Measurements from ENCODE around the gene BANK1. TPM values are rescaled to one million over a fixed set of nuclear protein-coding genes. Genes with fewer than 3 reads are reported as not detected.

The BANK1 gene
- total RNA-seq, 1 donor from 2014 or later = 1.5 TPM

DNA sequence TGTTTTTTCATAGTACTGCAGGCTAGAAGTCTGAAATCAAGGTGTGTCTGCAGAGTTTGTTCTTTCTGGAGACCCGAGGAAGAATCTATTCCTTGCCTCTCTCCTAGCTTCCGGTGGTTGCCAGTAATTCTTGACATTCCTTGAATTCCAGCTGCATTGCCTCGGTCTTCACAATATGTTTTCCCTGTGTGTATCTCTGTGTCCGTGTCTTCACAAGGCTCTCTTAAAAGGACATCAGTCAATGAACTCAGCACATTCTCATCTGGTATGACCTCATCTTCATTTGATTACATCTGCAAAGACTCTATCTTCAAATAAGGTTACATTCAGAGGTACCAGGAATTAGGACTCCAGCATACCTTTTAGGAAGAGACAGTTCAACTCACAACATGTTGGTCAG, 163.4 kb downstream of the BANK1 start:
- TF ChIP-seq, protein P1, sequence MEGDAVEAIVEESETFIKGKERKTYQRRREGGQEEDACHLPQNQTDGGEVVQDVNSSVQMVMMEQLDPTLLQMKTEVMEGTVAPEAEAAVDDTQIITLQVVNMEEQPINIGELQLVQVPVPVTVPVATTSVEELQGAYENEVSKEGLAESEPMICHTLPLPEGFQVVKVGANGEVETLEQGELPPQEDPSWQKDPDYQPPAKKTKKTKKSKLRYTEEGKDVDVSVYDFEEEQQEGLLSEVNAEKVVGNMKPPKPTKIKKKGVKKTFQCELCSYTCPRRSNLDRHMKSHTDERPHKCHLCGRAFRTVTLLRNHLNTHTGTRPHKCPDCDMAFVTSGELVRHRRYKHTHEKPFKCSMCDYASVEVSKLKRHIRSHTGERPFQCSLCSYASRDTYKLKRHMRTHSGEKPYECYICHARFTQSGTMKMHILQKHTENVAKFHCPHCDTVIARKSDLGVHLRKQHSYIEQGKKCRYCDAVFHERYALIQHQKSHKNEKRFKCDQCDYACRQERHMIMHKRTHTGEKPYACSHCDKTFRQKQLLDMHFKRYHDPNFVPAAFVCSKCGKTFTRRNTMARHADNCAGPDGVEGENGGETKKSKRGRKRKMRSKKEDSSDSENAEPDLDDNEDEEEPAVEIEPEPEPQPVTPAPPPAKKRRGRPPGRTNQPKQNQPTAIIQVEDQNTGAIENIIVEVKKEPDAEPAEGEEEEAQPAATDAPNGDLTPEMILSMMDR (IDR thresholded peaks at IDR 0.05) = no peak
- no peak for TF ChIP-seq POLR2A (IDR thresholded peaks at IDR 0.05)
- no peak for TF ChIP-seq POLR2AphosphoS5 (IDR thresholded peaks at IDR 0.05; ENCODE audit: insufficient read depth in 1 of 2, low read depth in 1 of 2)
- no peaks in the 10 kb centered on the region for H3K9me3 ChIP-seq
- no peaks in the 10 kb centered on the region for H3K36me3 ChIP-seq
- no peak for DNase-seq (ENCODE audit: extremely low spot score in 2 of 2)
- H3K4me3 ChIP-seq = no peak overlapping the region
- no peaks in the 10 kb centered on the region for H3K27me3 ChIP-seq
- H3K4me1 ChIP-seq = no peaks in the 10 kb centered on the region
- no peak overlapping the region for H3K27ac ChIP-seq
- intact Hi-C loops (cut with DNase I) = no loop called here

DNA sequence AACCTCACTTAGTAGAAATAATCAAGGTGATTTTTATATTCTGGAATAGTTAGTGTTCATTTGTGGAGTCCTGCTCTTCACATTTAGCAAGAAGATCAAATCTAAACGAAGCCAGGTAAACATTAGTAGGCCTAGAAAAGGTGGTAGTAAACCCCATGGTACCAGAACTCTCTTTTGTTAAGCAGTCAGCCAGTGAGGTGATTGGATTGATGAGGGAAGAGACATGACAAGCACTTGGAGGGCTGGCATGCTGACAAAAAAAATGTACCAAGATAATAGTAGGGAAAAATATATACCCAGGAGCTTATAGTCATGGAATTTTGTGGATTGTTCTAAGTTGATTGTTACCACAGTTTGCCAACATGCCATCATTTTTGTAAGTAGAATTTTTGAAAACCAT, 163.8 kb downstream of the BANK1 start:
- Histone ChIP-seq H3K4me1 (no peaks in the 10 kb centered on the region), H3K36me3 (no peaks in the 10 kb centered on the region), H3K27ac (no peak overlapping the region), H3K9me3 (no peaks in the 10 kb centered on the region), H3K27me3 (no peaks in the 10 kb centered on the region), H3K4me3 (no peak overlapping the region)
- intact Hi-C loops (cut with DNase I) = no loop called here
- TF ChIP-seq POLR2A (IDR thresholded peaks at IDR 0.05) = no peak
- TF ChIP-seq, protein P1 (IDR thresholded peaks at IDR 0.05) = no peak
- no peak for TF ChIP-seq POLR2AphosphoS5 (IDR thresholded peaks at IDR 0.05; ENCODE audit: insufficient read depth in 1 of 2, low read depth in 1 of 2)
- DNase-seq (ENCODE audit: extremely low spot score in 2 of 2) = no peak

DNA sequence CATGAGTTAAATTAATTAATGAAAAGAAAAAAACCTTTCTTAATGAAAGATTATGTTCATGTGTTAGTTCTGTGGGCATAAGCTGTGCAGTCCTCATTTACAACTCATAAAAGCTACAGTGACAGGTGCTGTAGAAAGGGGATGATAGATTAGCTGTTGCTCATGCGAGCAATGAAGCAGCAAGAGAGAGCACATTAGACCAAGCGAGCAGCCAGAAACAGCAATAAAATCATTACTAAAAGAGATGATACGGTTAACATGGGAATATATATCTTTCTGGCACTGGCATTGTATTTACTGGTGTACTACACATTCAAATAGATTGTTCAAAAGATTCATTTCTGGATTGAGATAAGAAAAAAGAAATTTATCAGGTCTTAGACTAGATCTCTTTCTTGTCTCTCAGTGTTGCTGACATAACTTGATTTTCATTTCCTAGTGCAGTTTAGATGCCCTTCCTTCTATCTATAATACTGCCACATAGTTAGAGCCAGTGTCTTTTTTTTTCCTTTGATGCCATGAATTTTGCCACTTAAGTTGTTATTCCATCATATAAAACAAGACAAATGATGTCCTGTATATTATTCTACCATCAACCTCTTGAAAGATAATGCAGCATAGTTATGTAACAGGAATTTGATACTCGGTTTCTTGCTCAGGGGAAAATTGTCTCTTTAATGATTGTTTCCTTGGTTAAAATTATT, 164.6 kb downstream of the BANK1 start:
- Histone ChIP-seq H3K9me3 (no peaks in the 10 kb centered on the region), H3K36me3 (no peaks in the 10 kb centered on the region), H3K27ac (no peak overlapping the region), H3K27me3 (no peaks in the 10 kb centered on the region), H3K4me3 (no peak overlapping the region), H3K4me1 (no peaks in the 10 kb centered on the region)
- TF ChIP-seq POLR2A (IDR thresholded peaks at IDR 0.05) (no peak), POLR2AphosphoS5 (IDR thresholded peaks at IDR 0.05; ENCODE audit: insufficient read depth in 1 of 2, low read depth in 1 of 2) (no peak)
- TF ChIP-seq, protein P1 (IDR thresholded peaks at IDR 0.05) = no peak
- DNase-seq (ENCODE audit: extremely low spot score in 2 of 2) = no peak
- intact Hi-C loops (cut with DNase I) = no loop called here

DNA sequence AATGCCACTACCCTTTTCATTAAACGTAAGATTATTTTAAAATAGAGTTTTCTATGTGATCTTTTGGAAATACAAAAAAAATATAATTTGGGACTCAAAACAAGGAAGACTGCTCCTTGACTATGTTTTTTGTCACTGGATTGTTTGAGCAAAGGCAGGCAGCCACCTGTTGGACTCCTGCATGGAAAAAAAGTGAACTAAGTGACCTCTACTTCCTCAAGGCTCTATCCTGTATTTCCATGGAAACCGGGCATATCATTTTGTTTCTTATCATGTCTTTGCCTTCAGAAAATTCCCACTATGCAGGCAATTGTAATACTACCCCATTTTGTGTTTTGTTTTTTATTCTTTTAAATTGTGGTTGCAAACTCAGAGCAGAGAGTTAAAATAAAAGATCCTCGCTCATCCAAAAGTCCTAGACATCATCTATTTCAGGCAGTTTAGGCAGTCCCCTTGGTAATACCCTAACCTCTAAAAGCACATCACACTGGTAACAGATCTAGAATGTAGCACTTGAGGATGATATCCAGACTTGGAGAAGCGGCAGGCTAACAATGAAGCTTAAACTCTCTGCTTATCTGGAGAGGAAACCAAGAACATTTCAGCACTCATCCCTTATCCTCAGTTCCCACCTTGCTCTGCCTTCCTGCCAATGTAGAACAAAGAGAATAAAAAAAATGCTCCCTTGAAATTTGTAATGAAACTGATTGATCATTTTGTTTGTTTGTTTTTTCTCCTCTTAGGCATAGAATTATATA, 165.7 kb downstream of the BANK1 start:
- Histone ChIP-seq H3K27ac (no peak overlapping the region), H3K36me3 (no peaks in the 10 kb centered on the region), H3K9me3 (no peaks in the 10 kb centered on the region), H3K27me3 (no peaks in the 10 kb centered on the region), H3K4me3 (no peak overlapping the region), H3K4me1 (no peaks in the 10 kb centered on the region)
- TF ChIP-seq POLR2A (IDR thresholded peaks at IDR 0.05) = no peak
- no peak for TF ChIP-seq POLR2AphosphoS5 (IDR thresholded peaks at IDR 0.05; ENCODE audit: insufficient read depth in 1 of 2, low read depth in 1 of 2)
- TF ChIP-seq, protein P1 (IDR thresholded peaks at IDR 0.05) = no peak
- no peak for DNase-seq (ENCODE audit: extremely low spot score in 2 of 2)
- intact Hi-C loops (cut with DNase I) = no loop called here

DNA sequence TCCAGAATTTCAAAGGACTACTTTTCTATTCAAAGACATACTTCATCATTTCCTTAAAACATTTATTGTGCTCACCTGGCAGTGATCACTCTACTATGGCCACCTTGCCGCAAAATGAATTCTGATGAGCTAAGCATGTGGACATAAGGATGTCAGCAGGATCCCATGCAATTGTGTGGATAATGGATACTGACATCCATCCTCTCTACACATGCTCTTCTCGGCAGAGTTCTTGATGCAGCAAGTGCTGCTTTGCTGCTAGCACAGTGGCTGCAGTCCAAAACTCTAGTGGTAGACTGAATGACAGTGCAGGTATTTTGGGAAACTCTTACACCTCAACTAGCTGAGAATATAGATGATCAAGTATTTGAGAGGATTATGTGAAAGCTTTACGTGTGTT, 168.0 kb downstream of the BANK1 start:
- DNase-seq (ENCODE audit: extremely low spot score in 2 of 2) = no peak
- Histone ChIP-seq H3K4me3 (no peak overlapping the region), H3K9me3 (no peaks in the 10 kb centered on the region), H3K27ac (no peak overlapping the region), H3K27me3 (no peaks in the 10 kb centered on the region), H3K36me3 (no peaks in the 10 kb centered on the region), H3K4me1 (no peaks in the 10 kb centered on the region)
- TF ChIP-seq POLR2A (IDR thresholded peaks at IDR 0.05) (no peak), POLR2AphosphoS5 (IDR thresholded peaks at IDR 0.05; ENCODE audit: insufficient read depth in 1 of 2, low read depth in 1 of 2) (no peak)
- TF ChIP-seq, protein P1 (IDR thresholded peaks at IDR 0.05) = no peak
- intact Hi-C loops (cut with DNase I) = no loop called here

Measured in vagina (tissue), 2 donors.